Central memory CD4-positive, alpha-beta T cell (primary cell): ENCODE results near the gene SVEP1.
"Not testable (repeated sequence)": the region's sequence is repeated elsewhere in the genome, so short reads cannot be mapped to it uniquely, and the experiment has no call there.

ENCODE experiments used
- DNase-seq: peaks from one replicate; pipeline ENCODE4 v3.0.0; 2022
- total RNA-seq, 3 experiments: gene quantifications; one replicate each; lab custom pipeline; 2026; lab: John Stamatoyannopoulos, UW

SVEP1 gene
- 0 reads per million in 3 experiments for total RNA-seq

GRCh38 chr9:110579034-110579861 lies at the start of gene SVEP1:
TSS of gene SVEP1 (minus strand) at chr9:110579741. CDS start at chr9:110579543, 198 bp downstream.
- DNase-seq = no peak

GRCh38 chr9:110626101-110626829 lies 46.7 kb upstream of the SVEP1 start:
- no peak for DNase-seq

- no peak for DNase-seq
Measured at GRCh38 chr9:110623462-110624025, 44.0 kb upstream of the SVEP1 start.

DNA sequence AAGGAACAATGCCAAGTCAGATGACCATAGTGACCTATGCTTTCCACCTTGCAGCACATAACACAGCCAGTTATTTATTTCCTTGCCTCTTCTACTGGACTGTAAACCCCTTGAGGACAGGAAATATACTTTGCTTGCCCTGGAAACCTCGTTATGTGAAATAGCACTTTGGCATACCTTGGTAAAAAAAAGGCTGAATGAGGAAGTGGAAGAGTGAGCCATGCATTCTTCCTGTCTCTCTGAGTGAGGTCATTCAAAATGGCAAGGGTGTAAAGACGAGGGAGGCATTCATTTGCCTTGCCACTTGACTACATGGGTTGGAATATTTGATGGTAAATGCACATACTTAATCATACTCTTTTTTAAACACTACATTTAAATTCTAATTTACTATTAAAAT lies 42.8 kb upstream of the SVEP1 start:
- no peak for DNase-seq

DNA sequence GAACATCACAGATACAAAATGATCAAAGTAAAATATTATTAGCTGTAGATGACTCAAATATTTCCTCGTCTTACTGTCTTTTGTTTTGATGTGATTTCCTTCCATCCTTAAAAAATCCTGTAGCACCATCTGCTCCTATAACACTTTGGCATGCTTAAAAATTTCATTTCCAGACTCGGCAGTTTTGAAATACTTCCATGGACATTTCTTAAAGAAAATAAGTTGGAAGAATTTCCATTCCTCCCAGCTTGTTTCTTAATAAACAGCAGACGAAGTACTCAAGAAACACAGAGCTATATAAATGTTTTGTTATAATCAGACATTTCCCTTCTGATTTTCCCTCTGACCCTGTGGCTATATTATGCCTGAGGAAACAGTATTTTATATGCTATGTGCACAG lies 41.2 kb upstream of the SVEP1 start:
- no peak for DNase-seq

GRCh38 chr9:110619831-110620230 lies 40.3 kb upstream of the SVEP1 start:
- DNase-seq = no peak

GRCh38 chr9:110615498-110615897 lies 36.0 kb upstream of the SVEP1 start:
- DNase-seq = no peak

- DNase-seq = not testable (repeated sequence)
Measured at GRCh38 chr9:110614576-110614975, 35.0 kb upstream of the SVEP1 start.

DNA sequence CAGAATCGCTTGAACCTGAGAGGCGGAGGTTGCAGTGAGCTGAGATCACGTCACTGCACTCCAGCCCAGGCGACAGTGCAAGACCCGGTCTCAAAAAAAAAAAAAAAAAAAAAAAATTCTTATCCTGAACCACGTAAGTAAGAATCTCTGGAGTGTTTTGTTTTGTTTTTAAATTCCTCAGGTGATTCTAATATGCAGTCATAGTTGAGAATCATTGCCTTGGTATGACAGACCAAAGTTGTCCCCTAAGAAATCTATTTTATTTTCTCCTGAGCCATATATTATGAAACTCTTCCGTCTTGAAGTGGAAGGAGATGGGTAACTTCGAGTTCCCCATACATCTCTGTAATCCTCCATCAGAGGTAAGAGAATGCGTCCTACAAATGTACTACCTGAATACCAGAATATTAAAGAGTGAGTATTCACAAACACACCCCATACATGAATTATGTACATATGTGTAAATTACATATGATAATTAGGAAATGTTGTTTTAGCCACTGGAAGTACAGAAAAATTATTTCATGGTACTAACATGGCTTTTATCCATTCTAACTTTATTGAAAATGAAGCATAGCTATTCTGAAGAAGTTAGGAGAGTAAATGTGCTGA lies 26.7 kb upstream of the SVEP1 start:
- DNase-seq = no peak

DNA sequence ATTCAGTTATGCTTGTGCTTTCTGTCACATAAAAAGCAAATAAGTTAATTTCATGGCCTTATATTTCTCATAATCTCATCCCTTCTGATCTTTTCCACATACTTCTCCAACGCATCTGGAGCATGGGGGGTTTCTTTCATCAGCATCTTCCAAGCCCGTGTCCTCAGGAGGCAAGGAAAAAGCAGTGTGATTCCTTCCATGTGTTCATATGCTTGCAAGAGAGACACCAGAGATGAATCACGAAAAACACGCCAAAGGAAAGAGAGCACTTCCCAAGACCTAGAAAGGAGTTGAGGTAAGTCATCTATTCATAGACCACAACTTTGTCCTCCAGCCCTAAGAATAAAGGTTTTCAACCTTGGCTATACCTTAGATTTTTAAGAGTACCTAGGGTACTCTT lies 26.0 kb upstream of the SVEP1 start:
- no peak for DNase-seq

DNA sequence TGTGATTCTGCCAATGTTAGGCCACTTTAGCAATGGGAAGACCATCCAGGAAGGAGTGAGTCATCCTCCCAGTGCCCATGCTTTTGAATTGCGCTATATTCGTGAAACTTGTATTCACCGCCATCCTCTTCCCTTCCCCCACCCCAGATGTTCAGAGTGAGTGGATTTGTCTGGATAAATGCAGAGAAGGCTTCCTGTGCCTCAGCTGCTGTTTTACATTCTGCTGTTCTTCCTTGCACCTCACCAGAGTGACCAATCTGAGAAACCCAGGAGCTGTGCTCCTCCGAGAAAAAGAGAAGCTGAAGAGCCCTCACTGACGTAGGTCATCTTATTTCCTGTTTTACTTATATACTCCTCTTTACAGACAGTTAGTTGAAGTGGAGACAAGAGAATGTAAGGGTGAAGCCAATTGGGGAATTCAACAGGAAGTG lies 24.6 kb upstream of the SVEP1 start:
- no peak for DNase-seq

DNA sequence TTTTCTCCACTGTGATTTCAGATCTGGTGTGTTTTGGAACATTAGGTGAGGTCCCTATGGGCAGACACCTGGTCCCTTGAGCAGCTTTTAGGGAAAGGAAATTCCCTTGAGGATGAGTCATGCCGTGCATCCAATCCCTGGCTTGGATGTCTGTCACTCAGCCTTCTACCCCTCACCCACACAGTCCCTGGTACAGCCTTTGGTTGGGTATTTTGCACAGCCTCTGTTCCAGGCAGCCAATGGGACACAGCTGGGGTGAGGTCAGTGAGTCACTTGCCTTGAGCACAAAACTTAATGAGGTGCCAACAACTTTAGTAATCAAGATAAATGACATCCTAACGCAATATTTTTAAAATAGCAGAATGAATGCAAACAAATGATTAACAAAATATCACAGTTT lies 22.7 kb upstream of the SVEP1 start:
- DNase-seq = no peak

DNA sequence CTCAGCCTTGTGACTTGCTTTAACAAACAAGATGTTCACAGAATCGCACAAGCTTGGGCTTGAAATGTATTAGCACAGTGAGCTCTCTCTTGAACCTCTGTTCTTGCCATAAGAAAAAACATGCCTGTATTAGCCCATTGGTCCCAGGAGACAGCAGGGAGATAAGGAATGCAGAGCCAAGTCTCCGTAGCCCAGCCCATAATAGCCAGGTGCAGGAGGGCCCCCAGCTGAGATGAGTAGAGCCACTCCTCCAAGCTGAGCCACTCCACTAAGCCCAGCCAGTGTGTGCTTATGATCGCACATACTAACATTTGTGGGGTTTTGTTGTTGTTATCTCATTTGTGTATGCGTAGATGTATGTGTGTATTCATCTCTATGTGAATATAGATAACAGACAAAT lies 21.6 kb upstream of the SVEP1 start:
- DNase-seq = no peak

GRCh38 chr9:110599468-110599867 lies 19.9 kb upstream of the SVEP1 start:
- no peak for DNase-seq

DNA sequence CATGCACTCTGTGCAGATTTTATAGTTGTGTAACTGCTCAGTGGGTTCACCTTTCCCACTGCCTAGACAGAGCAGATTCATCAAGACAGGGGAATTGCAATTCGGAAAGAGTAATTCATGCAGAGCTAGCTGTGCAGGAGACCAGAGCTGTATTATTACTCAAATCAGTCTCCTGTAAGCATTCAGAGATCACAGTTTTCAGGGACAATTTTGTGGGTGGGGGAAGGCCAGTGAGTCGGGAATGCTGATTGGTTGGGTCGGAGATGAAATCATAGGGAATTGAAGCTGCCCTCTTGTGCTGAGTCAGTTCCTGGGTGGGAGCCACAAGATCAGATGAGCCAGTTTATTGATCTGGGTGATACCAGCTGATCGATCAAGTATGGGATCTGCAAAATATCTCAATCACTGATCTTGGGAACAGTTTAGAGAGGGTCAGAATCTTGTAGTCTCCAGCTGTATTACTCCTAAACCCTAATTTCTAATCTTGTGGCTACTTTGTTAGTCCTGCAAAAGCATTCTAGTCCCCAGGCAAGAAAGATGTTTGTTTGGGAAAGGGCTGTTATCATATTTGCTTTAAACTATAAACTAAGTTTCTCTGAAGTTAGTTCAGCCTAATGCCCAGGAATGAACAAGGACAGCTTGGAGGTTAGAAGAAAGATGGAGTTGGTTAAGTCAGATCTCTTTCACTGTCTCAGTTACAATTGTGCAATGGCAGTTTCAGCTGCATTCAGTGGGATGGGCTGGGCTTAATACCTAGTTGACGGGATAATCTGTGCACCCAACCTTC lies 12.7 kb upstream of the SVEP1 start:
- DNase-seq = no peak

DNA sequence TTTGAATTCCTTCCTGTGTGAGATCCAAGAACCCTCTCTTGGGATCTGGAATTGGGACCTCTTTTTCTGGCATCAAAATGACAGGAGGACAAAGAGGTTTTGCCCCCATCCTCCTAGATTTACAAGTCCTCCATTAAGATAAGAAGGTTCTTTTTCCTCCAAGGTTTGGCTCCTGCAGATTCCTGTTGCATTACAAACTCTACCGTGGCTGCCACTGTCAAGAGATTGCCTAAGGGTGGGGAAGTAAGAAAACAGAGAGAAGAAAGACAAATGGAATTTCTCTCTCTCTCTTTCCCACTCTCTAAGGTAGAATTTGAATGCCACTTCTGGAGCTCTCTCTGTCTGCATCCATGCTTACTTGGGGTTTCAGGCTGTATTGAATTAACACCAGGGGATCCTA lies 12.0 kb upstream of the SVEP1 start:
- DNase-seq = no peak

DNA sequence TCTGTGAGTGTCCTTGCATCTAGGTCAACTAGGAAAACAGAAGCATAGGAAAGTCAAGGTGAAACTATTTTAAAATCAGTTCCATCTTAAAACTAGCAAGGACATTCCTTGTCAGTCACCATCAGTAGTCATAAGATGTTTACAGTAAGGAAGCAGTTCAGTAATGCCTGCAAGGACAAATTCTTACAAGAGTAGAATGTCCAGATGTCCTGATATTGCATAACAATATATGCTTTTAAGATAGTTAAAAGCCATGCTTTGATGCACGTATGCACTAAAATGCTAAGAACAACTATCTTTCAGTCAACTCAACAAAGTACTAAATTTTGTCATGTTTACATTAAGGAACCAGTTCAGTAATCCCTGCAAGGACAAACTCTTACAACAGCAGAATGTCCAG lies 11.3 kb upstream of the SVEP1 start:
- DNase-seq = no peak

- no peak for DNase-seq
Measured at GRCh38 chr9:110588296-110588695, 8.8 kb upstream of the SVEP1 start.

DNA sequence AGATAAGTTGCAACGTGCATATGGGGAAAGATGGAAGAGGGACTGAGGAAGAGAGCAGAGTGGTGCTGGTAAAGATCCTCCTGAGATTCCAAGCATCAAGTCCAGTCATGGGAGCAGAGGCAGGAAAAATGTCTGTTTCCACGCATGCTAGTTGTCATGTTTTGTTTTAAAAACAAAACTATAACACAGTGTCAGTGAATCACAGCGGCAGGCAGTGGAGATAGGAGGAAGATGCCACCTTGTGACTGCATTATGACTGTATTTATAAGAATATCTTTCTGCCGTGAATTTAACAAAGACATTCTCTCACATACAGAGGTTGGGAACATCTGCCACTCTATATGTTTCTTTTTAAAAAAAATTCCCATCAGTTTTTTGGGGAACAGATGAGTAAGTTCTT lies 3.7 kb upstream of the SVEP1 start:
- DNase-seq = no peak

- no peak for DNase-seq
Measured at GRCh38 chr9:110582156-110582555, 2.6 kb upstream of the SVEP1 start.

GRCh38 chr9:110580850-110581249 lies 1.3 kb upstream of the SVEP1 start:
- DNase-seq = no peak

GRCh38 chr9:110579862-110580219 lies 300 bp upstream of the SVEP1 start:
- DNase-seq = no peak

DNA sequence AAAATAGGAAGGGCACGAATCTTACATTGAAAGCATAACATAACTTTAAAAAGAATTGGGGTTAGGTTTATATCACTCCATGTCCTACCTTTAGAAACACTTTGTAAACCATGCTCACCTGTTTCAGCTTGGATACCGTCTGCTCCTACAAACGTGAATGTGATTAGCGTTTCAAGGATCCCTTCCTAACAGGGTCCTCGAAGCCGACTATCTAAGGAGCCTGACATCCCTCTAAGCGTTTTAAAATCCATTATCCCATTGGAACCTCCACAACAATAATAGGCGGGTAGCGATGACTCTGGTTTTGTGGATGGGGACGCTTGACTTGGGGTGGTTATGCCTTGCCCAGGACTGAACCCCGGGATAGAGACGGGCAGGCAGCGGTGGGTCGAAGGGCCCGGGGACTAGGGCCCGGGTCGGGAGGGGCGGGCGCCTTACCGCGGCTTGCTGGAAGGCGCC lies 937 bp downstream of the SVEP1 start:
- no peak for DNase-seq
